H1 (cell line): ENCODE results near the gene ANKRD6. TPM values are rescaled to one million over a fixed set of nuclear protein-coding genes. Genes with fewer than 3 reads are reported as not detected.

Source experiments
- CTCF ChIA-PET: fragments of 300-600 bp; sonication (Branson Sonifier 250); formaldehyde crosslinking; loops from one replicate; lab custom pipeline; 2021; ENCODE audit not compliant: partially characterized antibody; lab: Charles Lee
- POLR2A ChIA-PET: fragments of 300-600 bp; sonication (Branson Sonifier 250); formaldehyde crosslinking; loops from one replicate; lab custom pipeline; 2021; ENCODE audit warnings: inconsistent platforms; ENCODE audit not compliant: partially characterized antibody; lab: Charles Lee
- DNase-seq, 2 experiments: peaks; one replicate each; pipeline versions ENCODE4 v3.0.0 to v3.0.0-alpha.2; 2010 to 2022; ENCODE audit warnings: low spot score in 2 of 2, low read depth in 1 of 2, mixed read lengths in 1 of 2
- FAIRE-seq: peaks from 2 replicates; lab custom pipeline; 2011; peaks lifted over from hg19 to GRCh38; lab: Jason Lieb, UNC
- H2AFZ ChIP-seq: 2 replicates; pipeline ENCODE4 v1.8.1; 2012; ENCODE audit warnings: low read length, inconsistent platforms
- H2AK5ac ChIP-seq: 2 replicates; pipeline ENCODE4 v1.6.1; 2013; ENCODE audit warnings: low read depth, low read length
- H2BK120ac ChIP-seq: replicated peaks from 2 replicates; pipeline ENCODE3; 2013; ENCODE audit warnings: low read depth, low read length, inconsistent platforms
- H2BK12ac ChIP-seq: 2 replicates; pipeline ENCODE4 v1.6.1; 2013; ENCODE audit warnings: low read depth, low read length
- H2BK15ac ChIP-seq: 2 replicates; pipeline ENCODE4 v1.6.1; 2013; ENCODE audit warnings: low read length
- H2BK20ac ChIP-seq: 2 replicates; pipeline ENCODE4 v1.6.1; 2013; ENCODE audit warnings: low read length
- H2BK5ac ChIP-seq: 2 replicates; pipeline ENCODE4 v1.6.1; 2013; ENCODE audit warnings: low read depth, low read length
- H3K14ac ChIP-seq: 2 replicates; pipeline ENCODE4 v1.6.1; 2013; ENCODE audit warnings: inconsistent platforms; ENCODE audit not compliant: insufficient read length
- H3K18ac ChIP-seq: 2 replicates; pipeline ENCODE4 v1.6.1; 2013; ENCODE audit warnings: low read length; ENCODE audit errors: extremely low read depth
- H3K23ac ChIP-seq: 2 replicates; pipeline ENCODE4 v1.6.1; 2013; ENCODE audit warnings: inconsistent platforms; ENCODE audit not compliant: insufficient read length
- H3K23me2 ChIP-seq: 2 replicates; pipeline ENCODE4 v1.6.1; 2013; ENCODE audit warnings: low read depth, low read length
- H3K27ac ChIP-seq: 2 replicates; pipeline ENCODE4 v1.6.1; 2011; ENCODE audit warnings: low read depth, low read length, inconsistent platforms
- H3K27me3 ChIP-seq, 4 experiments: replicated peaks in 1 of 4; 1 replicate in 1 of 4; 2 replicates in 3 of 4; pipeline versions ENCODE4 v1.6.1 to v1.8.1; 2011 to 2013; ENCODE audit warnings: low read length in 3 of 4, mild to moderate bottlenecking in 3 of 4, inconsistent platforms in 2 of 4, mixed read lengths in 2 of 4, moderate library complexity in 1 of 4; ENCODE audit not compliant: control insufficient read depth in 3 of 4, insufficient read depth in 3 of 4; ENCODE audit errors: extremely low read depth in 1 of 4
- H3K36me3 ChIP-seq, 4 experiments: 2 replicates each; pipeline versions ENCODE4 v1.6.1 to v1.8.1; 2011 to 2013; ENCODE audit warnings: mild to moderate bottlenecking in 4 of 4, low read length in 3 of 4, moderate library complexity in 2 of 4, control low read depth in 1 of 4, inconsistent platforms in 1 of 4; ENCODE audit not compliant: insufficient read depth in 4 of 4, control insufficient read depth in 2 of 4
- H3K4ac ChIP-seq: replicated peaks from 2 replicates; pipeline ENCODE3; 2013; ENCODE audit warnings: low read length, low read depth, mixed read lengths, inconsistent platforms; ENCODE audit not compliant: insufficient read length
- H3K4me1 ChIP-seq, 4 experiments: replicated peaks in 1 of 4; 1 replicate in 1 of 4; 2 replicates in 3 of 4; pipeline versions ENCODE4 v1.6.1 to v1.8.1; 2011 to 2013; ENCODE audit warnings: low read length in 3 of 4, inconsistent platforms in 2 of 4, mixed read lengths in 1 of 4; ENCODE audit not compliant: insufficient read depth in 4 of 4, control insufficient read depth in 3 of 4
- H3K4me2 ChIP-seq, 2 experiments: 2 replicates each; pipeline versions ENCODE4 v1.6.1 to v1.8.1; 2011 to 2013; ENCODE audit warnings: low read depth in 2 of 2, low read length in 2 of 2, control low read depth in 1 of 2, inconsistent platforms in 1 of 2, mild to moderate bottlenecking in 1 of 2; ENCODE audit not compliant: insufficient read depth in 1 of 2
- H3K4me3 ChIP-seq, 4 experiments: fragments of 200-600, 300-600 bp in 1 of 4; sonication (generic), shearing (Covaris generic), sonication (Bioruptor Twin) in 1 of 4; 2 replicates each; pipeline versions ENCODE4 v1.5.1 to v1.8.1; 2011 to 2016; ENCODE audit warnings: low read length in 4 of 4, low read depth in 3 of 4, control low read depth in 2 of 4, inconsistent platforms in 2 of 4, mild to moderate bottlenecking in 2 of 4, mixed read lengths in 1 of 4, moderate library complexity in 1 of 4; ENCODE audit not compliant: insufficient read depth in 2 of 4; ENCODE audit errors: extremely low read depth in 1 of 4
- H3K56ac ChIP-seq: replicated peaks from 2 replicates; pipeline ENCODE3; 2013; ENCODE audit warnings: low read depth, mild to moderate bottlenecking, mixed read lengths, low read length, inconsistent platforms; ENCODE audit not compliant: insufficient read length
- H3K79me1 ChIP-seq: 2 replicates; pipeline ENCODE4 v1.6.1; 2013; ENCODE audit warnings: low read depth, low read length, control low read depth
- H3K79me2 ChIP-seq, 2 experiments: 2 replicates each; pipeline versions ENCODE4 v1.6.1 to v1.8.1; 2012 to 2013; ENCODE audit warnings: low read length in 2 of 2, mild to moderate bottlenecking in 2 of 2, inconsistent platforms in 1 of 2; ENCODE audit not compliant: insufficient read depth in 2 of 2, control insufficient read depth in 1 of 2
- H3K9ac ChIP-seq, 4 experiments: replicated peaks in 1 of 4; 1 replicate in 1 of 4; 2 replicates in 3 of 4; pipeline versions ENCODE4 v1.6.1 to v1.8.1; 2011 to 2013; ENCODE audit warnings: low read depth in 3 of 4, low read length in 3 of 4, control low read depth in 2 of 4, mild to moderate bottlenecking in 2 of 4, moderate library complexity in 2 of 4, inconsistent platforms in 1 of 4; ENCODE audit errors: extremely low read depth in 1 of 4
- H3K9me3 ChIP-seq, 2 experiments: 2 replicates each; pipeline versions ENCODE4 v1.6.1 to v1.8.1; 2012 to 2013; ENCODE audit warnings: mild to moderate bottlenecking in 2 of 2, moderate library complexity in 2 of 2, control low read depth in 1 of 2, inconsistent platforms in 1 of 2, low read depth in 1 of 2, low read length in 1 of 2, mixed read lengths in 1 of 2; ENCODE audit not compliant: insufficient read depth in 2 of 2
- H4K20me1 ChIP-seq, 2 experiments: replicated peaks in 1 of 2; 2 replicates each; pipeline versions ENCODE3 to v1.8.1; 2011 to 2013; ENCODE audit warnings: inconsistent platforms in 2 of 2, low read length in 2 of 2, mild to moderate bottlenecking in 1 of 2; ENCODE audit not compliant: insufficient read depth in 2 of 2, control insufficient read depth in 1 of 2
- H4K5ac ChIP-seq: 2 replicates; pipeline ENCODE4 v1.6.1; 2013; ENCODE audit warnings: low read length, low read depth, mixed read lengths, inconsistent platforms; ENCODE audit not compliant: insufficient read length
- H4K8ac ChIP-seq: 2 replicates; pipeline ENCODE4 v1.8.0; 2013; ENCODE audit warnings: mild to moderate bottlenecking, moderate library complexity, low read length, inconsistent platforms; ENCODE audit not compliant: insufficient read depth; ENCODE audit errors: extremely low read depth
- H4K91ac ChIP-seq: replicated peaks from 2 replicates; pipeline ENCODE3; 2013; ENCODE audit warnings: low read length, mixed read lengths, inconsistent platforms; ENCODE audit not compliant: insufficient read length
- ATF3 ChIP-seq: IDR thresholded peaks from 2 replicates; pipeline ENCODE4 v1.6.1; 2011; ENCODE audit warnings: low read depth, mild to moderate bottlenecking, low read length; ENCODE audit not compliant: insufficient read depth
- CBX8 ChIP-seq: fragments of 300-800, 300-1000 bp; sonication (generic); IDR thresholded peaks from 2 replicates; pipeline ENCODE4 v1.7.1; 2016; ENCODE audit warnings: low read depth, low read length, borderline replicate concordance
- MAX ChIP-seq: IDR thresholded peaks from 2 replicates; pipeline ENCODE4 v1.6.1; 2012; ENCODE audit warnings: inconsistent platforms
- NANOG ChIP-seq: IDR thresholded peaks from 2 replicates; pipeline ENCODE4 v1.6.1; 2011; ENCODE audit warnings: low read length, low read depth, mild to moderate bottlenecking, inconsistent platforms; ENCODE audit not compliant: insufficient read depth, poor library complexity, severe bottlenecking
- RNF2 ChIP-seq: fragments of 200-900, 300-1000 bp; sonication (generic); IDR thresholded peaks from 2 replicates; pipeline ENCODE4 v1.7.1; 2016; ENCODE audit warnings: borderline replicate concordance, low read depth, mild to moderate bottlenecking, antibody characterized with exemption, low read length; ENCODE audit not compliant: poor library complexity, severe bottlenecking; ENCODE audit errors: missing control alignments
- RXRA ChIP-seq: IDR thresholded peaks from 2 replicates; pipeline ENCODE4 v1.6.1; 2011; ENCODE audit warnings: low read depth, mild to moderate bottlenecking, low read length, moderate library complexity; ENCODE audit not compliant: insufficient read depth
- WGBS, 2 experiments: shearing (Covaris generic) in 1 of 2; methylation state at CpG; one replicate each; pipeline versions ENCODE4 v1.1.6 to v1.1.7; 2013 to 2015; ENCODE audit warnings: low lambda C conversion rate in 2 of 2, mixed read lengths in 2 of 2, inconsistent platforms in 1 of 2, low coverage in 1 of 2, missing lambda C conversion rate in 1 of 2; ENCODE audit not compliant: insufficient replicate concordance in 2 of 2, insufficient coverage in 1 of 2, insufficient read length in 1 of 2; ENCODE audit errors: extremely low coverage in 1 of 2, missing lambda C conversion rate in 1 of 2; 5-methylcytosine and 5-hydroxymethylcytosine counted together
- polyA plus RNA-seq, 7 experiments: library from polyadenylated mRNA; depleted of rRNA in 3 of 7; stranded (reverse) in 5 of 7; unstranded in 2 of 7; fragments of >200 nt in 5 of 7; fragments of 200-250 nt in 2 of 7; gene quantifications; 1 replicate in 5 of 7; 2 replicates in 1 of 7; 4 replicates in 1 of 7; pipeline versions ENCODE4 v1.2.1 to v1.2.3, GENCODE V29; 2011 to 2013; ENCODE audit warnings: missing spikeins in 2 of 7, mixed read lengths in 2 of 7
- total RNA-seq: library from RNA; stranded (reverse); fragmentation: NEBNext Ultra II Directional; extraction: Animal tissue kit (Norgen Biotek cat#: 25700); gene quantifications from 2 replicates; pipeline ENCODE4 v1.2.1, GENCODE V29; 2021

ANKRD6 gene
- total and polyA plus RNA-seq, 2 of the 8 experiments (the other 6 are each of a cell fraction or from before 2014, with no cell fraction given), result 5.9 to 12.8 TPM

GRCh38 chr6:89454300-89454699, 21.3 kb downstream of the ANKRD6 start:
- Histone ChIP-seq H2BK12ac (no peak overlapping the region), H3K4ac (no peak overlapping the region), H3K18ac (no peak overlapping the region), H3K4me3 (no peak overlapping the region), H4K5ac (no peak overlapping the region), H3K56ac (no peak overlapping the region), H2BK15ac (no peak overlapping the region), H3K4me1 (no peaks in the 10 kb centered on the region), H3K9me3 (no peaks in the 10 kb centered on the region), H3K23me2 (no peaks in the 10 kb centered on the region), H4K20me1 (no peaks in the 10 kb centered on the region), H3K27ac (no peak overlapping the region), H2BK5ac (no peak overlapping the region), H2AK5ac (no peak overlapping the region), H3K27me3 (no peaks in the 10 kb centered on the region), H3K4me2 (no peak overlapping the region), H2AFZ (no peak overlapping the region), H2BK120ac (no peak overlapping the region), H3K23ac (no peak overlapping the region), H2BK20ac (no peak overlapping the region), H3K79me2 (no peaks in the 10 kb centered on the region), H3K9ac (no peak overlapping the region), H4K91ac (no peak overlapping the region), H3K79me1 (no peaks in the 10 kb centered on the region), H3K36me3 (no peaks in the 10 kb centered on the region), H3K14ac (no peak overlapping the region), H4K8ac (no peak overlapping the region)
- ChIA-PET POLR2A (no interaction called here), CTCF (interaction anchor here (1.2 kb wide), 1 partner anchor 8 kb away, joined by 3 read pairs; no protein-coding TSS in a partner anchor)
- FAIRE-seq (no peak), DNase-seq (no peak)
- WGBS, 2 experiments, result 89% methylated on average over 2 of the region's 2 CpGs; no CpG with 5 or more reads in 1 of the 2 experiments
- TF ChIP-seq MAX (no peak), CBX8 (no peak), ATF3 (no peak), RNF2 (no peak), NANOG (no peak), RXRA (no peak)
